Measurements from ENCODE around the gene PNLDC1.
"Not testable (repeated sequence)": the region's sequence is repeated elsewhere in the genome, so short reads cannot be mapped to it uniquely, and the experiment has no call there.

PNLDC1 gene

DNA sequence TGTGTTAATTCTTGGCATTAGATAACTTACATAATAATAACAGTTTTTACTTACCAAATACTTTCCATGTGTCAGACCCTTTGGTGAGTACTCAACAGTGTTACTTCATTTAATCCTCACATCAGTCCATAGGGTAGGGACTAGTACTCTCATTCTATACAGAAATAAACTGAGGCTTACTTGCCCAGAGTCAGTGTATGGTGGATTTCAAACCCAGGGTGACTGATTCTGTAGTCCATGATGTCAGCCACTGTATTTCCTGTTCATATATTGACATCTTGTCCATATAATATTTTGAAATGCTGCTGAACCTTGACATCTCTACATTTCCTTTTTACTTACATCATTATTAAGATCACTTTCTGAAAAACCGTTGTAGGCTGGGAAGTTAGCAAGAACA, 2.5 kb upstream of the PNLDC1 start:
- Mint-ChIP-seq H3K4me1 (peaks cover 5% of the 10 kb centered on the region), H3K27ac (no peak overlapping the region), H3K4me3 (no peak overlapping the region), H3K27me3 (no peaks in the 10 kb centered on the region), H3K9me3 (no peaks in the 10 kb centered on the region), H3K36me3 (peaks cover 18% of the 10 kb centered on the region)
- no peak for DNase-seq (ENCODE audit: low spot score in 2 of 2)
- no peak for ATAC-seq (ENCODE audit: low read depth)

DNA sequence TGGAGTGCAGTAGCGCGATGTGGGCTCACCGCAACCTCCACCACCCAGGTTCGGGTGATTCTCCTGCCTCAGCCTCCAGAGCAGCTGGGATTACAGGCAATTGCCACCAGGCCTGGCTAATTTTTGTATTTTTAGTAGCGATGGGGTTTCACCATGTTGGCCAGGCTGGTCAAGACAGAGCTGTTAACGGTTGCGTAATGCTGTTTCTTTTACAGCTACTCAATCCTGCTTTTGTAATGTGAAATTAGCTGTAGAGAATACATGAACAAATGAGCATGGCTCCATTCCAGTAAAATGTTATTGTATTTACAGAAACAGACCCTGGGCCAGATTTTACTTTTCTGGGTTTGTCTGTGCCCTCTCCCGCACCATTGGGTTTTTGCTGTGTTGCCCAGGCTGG, 1.9 kb downstream of the PNLDC1 start:
- Mint-ChIP-seq H3K4me3 (no peak overlapping the region), H3K4me1 (no peaks in the 10 kb centered on the region), H3K27ac (no peak overlapping the region), H3K9me3 (no peaks in the 10 kb centered on the region), H3K27me3 (no peaks in the 10 kb centered on the region), H3K36me3 (peaks cover 12% of the 10 kb centered on the region)
- DNase-seq (ENCODE audit: low spot score in 2 of 2) (no peak), ATAC-seq (ENCODE audit: low read depth) (no peak)

DNA sequence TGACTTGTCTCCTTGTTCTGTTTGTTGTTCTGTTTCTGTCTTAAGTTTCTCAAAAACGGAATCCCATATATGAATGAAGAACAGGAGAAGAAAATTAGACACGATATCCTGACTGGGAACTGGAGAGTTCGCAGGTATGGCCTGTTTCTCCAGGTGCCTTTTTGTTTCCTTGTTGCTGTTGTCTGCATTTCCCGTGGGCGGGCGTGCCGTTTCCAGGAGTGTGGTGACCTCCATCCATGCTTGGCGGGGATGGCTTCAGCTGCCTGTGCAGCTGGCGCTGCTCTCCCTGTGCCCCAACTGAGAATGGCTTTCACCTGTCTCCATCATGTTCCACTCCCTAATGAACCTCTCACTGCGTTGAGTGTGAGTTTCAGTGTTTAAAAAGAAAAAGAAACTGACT, 4.4 kb downstream of the PNLDC1 start:
- Mint-ChIP-seq H3K36me3 (peaks cover 6% of the 10 kb centered on the region), H3K4me3 (no peak overlapping the region), H3K9me3 (no peaks in the 10 kb centered on the region), H3K27ac (no peak overlapping the region), H3K27me3 (no peaks in the 10 kb centered on the region), H3K4me1 (peaks cover 1% of the 10 kb centered on the region)
- DNase-seq (ENCODE audit: low spot score in 2 of 2) (no peak), ATAC-seq (ENCODE audit: low read depth) (no peak)

GRCh38 chr6:159805440-159806020, 5.5 kb downstream of the PNLDC1 start:
- H3K36me3 Mint-ChIP-seq = peaks cover 3% of the 10 kb centered on the region
- DNase-seq (ENCODE audit: low spot score in 2 of 2) = no peak
- no peaks in the 10 kb centered on the region for H3K9me3 Mint-ChIP-seq
- H3K27ac Mint-ChIP-seq = no peak overlapping the region
- H3K27me3 Mint-ChIP-seq = no peaks in the 10 kb centered on the region
- H3K4me3 Mint-ChIP-seq = no peak overlapping the region
- peaks cover 5% of the 10 kb centered on the region for H3K4me1 Mint-ChIP-seq
- ATAC-seq (ENCODE audit: low read depth) = no peak

GRCh38 chr6:159806021-159806458, 6.0 kb downstream of the PNLDC1 start:
- H3K27ac Mint-ChIP-seq = no peak overlapping the region
- no peak overlapping the region for H3K4me3 Mint-ChIP-seq
- ATAC-seq (ENCODE audit: low read depth) (no peak), DNase-seq (ENCODE audit: low spot score in 2 of 2) (no peak)
- H3K4me1 Mint-ChIP-seq = peaks cover 5% of the 10 kb centered on the region
- no peaks in the 10 kb centered on the region for H3K27me3 Mint-ChIP-seq
- H3K36me3 Mint-ChIP-seq = peaks cover 2% of the 10 kb centered on the region
- no peaks in the 10 kb centered on the region for H3K9me3 Mint-ChIP-seq

DNA sequence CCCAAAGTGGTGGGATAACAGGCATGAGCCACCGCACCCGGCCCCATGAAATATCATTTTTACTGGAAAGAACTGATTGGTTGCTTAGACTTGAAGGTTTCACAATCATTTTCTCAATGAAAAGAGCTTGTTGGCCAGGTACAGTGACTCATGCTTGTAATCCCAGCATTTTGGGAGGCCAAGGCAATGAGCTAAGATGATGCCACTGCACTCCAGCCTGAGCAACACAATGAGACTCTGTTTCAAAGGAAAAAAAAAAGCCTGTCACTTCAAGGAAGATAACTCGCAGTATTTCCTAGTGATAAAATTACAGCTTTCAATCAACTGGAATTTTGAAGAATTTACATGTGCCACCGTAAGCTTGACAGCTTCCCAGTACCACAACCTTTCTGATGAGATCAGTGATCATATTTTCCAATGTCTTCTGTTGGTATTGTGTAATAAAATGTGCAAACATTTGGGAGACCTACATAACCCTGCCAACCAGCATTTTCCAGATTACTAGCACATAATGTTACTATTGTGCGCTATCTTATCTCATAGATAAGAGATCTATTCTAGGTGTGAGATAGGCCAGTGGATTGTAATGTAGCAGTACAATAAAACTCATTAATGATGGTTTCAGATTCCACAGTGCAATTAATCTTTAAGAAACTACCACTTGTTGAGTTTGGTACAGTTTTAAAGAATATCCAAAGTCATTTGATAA, 7.2 kb downstream of the PNLDC1 start:
- Mint-ChIP-seq H3K27me3 (no peaks in the 10 kb centered on the region), H3K4me3 (no peak overlapping the region), H3K4me1 (peaks cover 9% of the 10 kb centered on the region), H3K27ac (no peak overlapping the region), H3K36me3 (peaks cover 2% of the 10 kb centered on the region), H3K9me3 (no peaks in the 10 kb centered on the region)
- DNase-seq (ENCODE audit: low spot score in 2 of 2) = no peak
- ATAC-seq (ENCODE audit: low read depth) = no peak

GRCh38 chr6:159808647-159809046, 8.6 kb downstream of the PNLDC1 start:
- Mint-ChIP-seq H3K9me3 (no peaks in the 10 kb centered on the region), H3K36me3 (peaks cover 2% of the 10 kb centered on the region), H3K27ac (no peak overlapping the region), H3K27me3 (no peaks in the 10 kb centered on the region), H3K4me3 (no peak overlapping the region), H3K4me1 (peaks cover 9% of the 10 kb centered on the region)
- ATAC-seq (ENCODE audit: low read depth) = no peak
- DNase-seq (ENCODE audit: low spot score in 2 of 2) = no peak

GRCh38 chr6:159809149-159809548, 9.1 kb downstream of the PNLDC1 start:
- Mint-ChIP-seq H3K4me1 (peaks cover 9% of the 10 kb centered on the region), H3K9me3 (no peaks in the 10 kb centered on the region), H3K27ac (no peak overlapping the region), H3K36me3 (peaks cover 2% of the 10 kb centered on the region), H3K27me3 (no peaks in the 10 kb centered on the region), H3K4me3 (no peak overlapping the region)
- DNase-seq (ENCODE audit: low spot score in 2 of 2) (no peak), ATAC-seq (ENCODE audit: low read depth) (no peak)

GRCh38 chr6:159813781-159814180, 13.7 kb downstream of the PNLDC1 start:
- ATAC-seq (ENCODE audit: low read depth) (no peak), DNase-seq (ENCODE audit: low spot score in 2 of 2) (no peak)
- Mint-ChIP-seq H3K27me3 (no peaks in the 10 kb centered on the region), H3K36me3 (peaks cover 2% of the 10 kb centered on the region), H3K9me3 (no peaks in the 10 kb centered on the region), H3K27ac (no peak overlapping the region), H3K4me1 (peaks cover 9% of the 10 kb centered on the region), H3K4me3 (no peak overlapping the region)

- Mint-ChIP-seq H3K27ac (no peak overlapping the region), H3K36me3 (peaks cover 6% of the 10 kb centered on the region), H3K27me3 (no peaks in the 10 kb centered on the region), H3K4me1 (peaks cover 16% of the 10 kb centered on the region), H3K4me3 (no peak overlapping the region), H3K9me3 (no peaks in the 10 kb centered on the region)
- DNase-seq (ENCODE audit: low spot score in 2 of 2) (no peak), ATAC-seq (ENCODE audit: low read depth) (no peak)
Measured at GRCh38 chr6:159815410-159815809, 15.3 kb downstream of the PNLDC1 start.

- ATAC-seq (ENCODE audit: low read depth); H3K27ac Mint-ChIP-seq; H3K9me3 Mint-ChIP-seq; H3K36me3 Mint-ChIP-seq; DNase-seq (ENCODE audit: low spot score in 2 of 2); H3K27me3 Mint-ChIP-seq; H3K4me3 Mint-ChIP-seq: not testable (repeated sequence)
- H3K4me1 Mint-ChIP-seq = peaks cover 16% of the 10 kb centered on the region
Measured at GRCh38 chr6:159816775-159817174, 16.7 kb downstream of the PNLDC1 start.

GRCh38 chr6:159817951-159818739, 18.1 kb downstream of the PNLDC1 start:
- Mint-ChIP-seq H3K36me3 (peaks cover 10% of the 10 kb centered on the region), H3K4me3 (no peak overlapping the region), H3K4me1 (peaks cover 16% of the 10 kb centered on the region), H3K27ac (no peak overlapping the region), H3K27me3 (peaks cover 7% of the 10 kb centered on the region), H3K9me3 (no peaks in the 10 kb centered on the region)
- DNase-seq (ENCODE audit: low spot score in 2 of 2) (no peak), ATAC-seq (ENCODE audit: low read depth) (no peak)

DNA sequence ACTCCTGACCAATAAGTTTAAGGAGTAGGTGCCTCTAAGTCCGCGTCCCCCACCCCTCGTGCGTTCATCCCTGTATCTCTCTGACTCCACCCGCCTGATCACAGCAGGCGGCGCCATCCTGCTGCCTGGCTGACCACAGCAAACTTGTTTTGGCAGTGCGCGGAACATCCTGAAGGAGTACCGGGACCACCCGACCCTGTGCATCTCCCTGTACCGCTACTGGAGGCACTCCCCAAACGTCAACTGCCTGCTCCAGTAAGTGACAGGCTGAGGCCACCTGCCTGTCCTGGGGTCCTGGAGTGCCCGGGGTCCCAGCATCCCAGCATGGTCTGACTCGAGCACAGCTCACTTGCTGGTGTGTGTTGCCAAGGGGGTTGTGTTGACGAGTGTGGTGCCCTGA, 19.0 kb downstream of the PNLDC1 start:
- DNase-seq (ENCODE audit: low spot score in 2 of 2) (no peak), ATAC-seq (ENCODE audit: low read depth) (no peak)
- Mint-ChIP-seq H3K27ac (no peak overlapping the region), H3K27me3 (peaks cover 8% of the 10 kb centered on the region), H3K36me3 (peaks cover 12% of the 10 kb centered on the region), H3K9me3 (no peaks in the 10 kb centered on the region), H3K4me1 (peaks cover 16% of the 10 kb centered on the region), H3K4me3 (peak overlapping the region; percentile 77)

GRCh38 chr6:159819932-159820640, 20.0 kb downstream of the PNLDC1 start:
- Mint-ChIP-seq H3K9me3 (no peaks in the 10 kb centered on the region), H3K4me3 (peak overlapping the region; percentile 77), H3K4me1 (peaks cover 16% of the 10 kb centered on the region), H3K27me3 (peaks cover 8% of the 10 kb centered on the region), H3K36me3 (peaks cover 11% of the 10 kb centered on the region), H3K27ac (no peak overlapping the region)
- DNase-seq (ENCODE audit: low spot score in 2 of 2) (no peak), ATAC-seq (ENCODE audit: low read depth) (peak; percentile 55)

Measured in memory B cell (primary cell).